GM19397 (cell line): ENCODE results near the gene SULF2.

Experiments
- ATAC-seq: cut with Tn5 transposase; IDR thresholded peaks from one replicate; pipeline ENCODE4 v1.9.1; 2021; ENCODE audit warnings: mild to moderate bottlenecking, moderate library complexity; ENCODE audit not compliant: unreplicated experiment

Gene SULF2

DNA sequence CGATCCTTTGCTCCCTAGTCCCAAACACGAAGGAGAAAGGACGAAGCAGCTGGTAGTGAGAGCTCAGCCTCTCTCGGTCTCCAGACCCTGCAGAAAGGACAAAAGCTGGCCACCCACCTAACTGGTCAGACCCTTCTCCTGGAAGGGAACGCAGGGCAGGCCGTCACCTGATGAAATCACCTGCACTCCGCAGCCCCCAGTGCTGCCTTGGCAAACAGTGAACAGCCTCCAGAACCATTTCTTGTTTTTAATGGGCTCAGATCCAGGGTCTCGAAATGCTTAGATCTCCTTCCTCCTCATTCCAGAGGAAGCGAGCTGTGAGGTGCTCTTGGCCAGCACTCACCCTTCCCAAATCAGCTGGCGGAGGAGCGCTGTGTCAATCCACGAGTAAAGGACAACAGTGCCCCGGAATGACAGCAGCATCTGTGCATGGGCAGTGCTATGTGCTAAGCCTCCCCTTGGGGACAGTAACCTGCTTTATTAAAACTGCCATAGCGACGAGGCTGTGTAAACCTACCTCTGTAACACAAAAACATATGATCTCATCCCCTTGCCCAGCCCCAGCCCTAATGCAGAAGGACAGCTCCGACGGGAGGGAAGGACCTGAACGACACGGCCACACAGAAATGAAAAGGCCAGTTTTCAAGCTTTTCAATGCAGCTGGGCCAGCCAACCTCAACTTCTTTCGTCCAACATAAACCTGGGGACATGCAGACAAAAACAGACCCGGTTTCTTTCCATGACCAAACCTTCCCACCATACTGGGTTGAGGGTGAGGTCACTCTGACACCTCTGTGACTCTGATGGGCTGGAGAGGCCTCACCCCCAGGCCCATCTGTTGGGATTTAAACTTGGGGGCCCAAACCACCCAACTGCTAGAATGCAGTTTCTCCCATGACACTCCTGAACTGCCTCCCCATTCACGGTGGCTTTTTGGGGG lies 43.3 kb downstream of the SULF2 start:
- ATAC-seq: no peak

DNA sequence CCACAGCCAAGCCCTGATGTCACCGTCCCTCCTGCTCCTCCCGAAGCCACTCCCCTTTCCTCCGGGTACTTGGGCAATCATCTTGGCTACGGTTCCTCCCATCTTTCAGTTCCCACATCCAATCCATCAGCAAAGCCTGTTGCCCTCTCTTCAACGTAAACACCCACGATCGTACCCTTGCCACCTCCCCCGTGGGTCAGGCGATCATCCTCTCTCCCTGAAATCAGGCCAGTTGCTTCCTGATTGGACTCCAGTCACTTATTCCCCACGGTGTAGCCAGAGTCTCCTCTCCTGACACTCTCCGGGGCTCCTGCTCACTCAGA lies 44.5 kb downstream of the SULF2 start:
- no peak for ATAC-seq

DNA sequence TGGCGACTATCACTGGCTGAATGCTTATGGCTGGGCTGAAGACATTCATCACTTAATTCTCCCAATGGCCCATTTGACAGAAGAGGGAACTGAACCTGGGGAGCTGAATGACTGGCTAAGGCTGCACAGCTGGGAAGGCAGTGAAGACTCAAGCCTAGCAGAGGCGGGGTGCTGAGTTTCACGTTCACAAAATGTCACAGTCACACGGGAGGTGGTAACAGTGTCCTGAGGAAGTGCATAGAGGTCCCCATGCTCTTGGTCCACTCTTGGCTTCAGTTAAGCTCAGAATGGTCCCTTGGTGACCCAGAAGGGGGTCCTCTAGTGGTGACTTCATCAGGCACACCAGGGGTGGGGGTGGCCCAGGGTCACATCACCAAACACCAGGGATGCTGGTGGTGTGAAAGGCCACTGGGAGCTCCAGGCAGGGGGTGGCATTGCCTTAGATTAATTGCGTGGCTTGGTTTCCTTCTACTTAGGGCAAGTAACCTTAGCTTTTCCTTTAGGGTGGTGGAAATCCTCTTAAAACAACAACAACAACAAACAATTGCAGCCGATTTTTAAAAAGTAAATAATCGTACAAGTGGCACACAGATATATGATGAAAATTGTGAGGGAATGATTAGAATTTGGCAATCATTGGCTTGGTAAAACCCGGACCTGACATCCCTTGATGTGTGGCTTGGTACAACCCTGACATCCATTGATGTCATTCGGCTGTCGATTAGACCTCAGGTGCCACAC lies 45.0 kb downstream of the SULF2 start:
- no peak for ATAC-seq

DNA sequence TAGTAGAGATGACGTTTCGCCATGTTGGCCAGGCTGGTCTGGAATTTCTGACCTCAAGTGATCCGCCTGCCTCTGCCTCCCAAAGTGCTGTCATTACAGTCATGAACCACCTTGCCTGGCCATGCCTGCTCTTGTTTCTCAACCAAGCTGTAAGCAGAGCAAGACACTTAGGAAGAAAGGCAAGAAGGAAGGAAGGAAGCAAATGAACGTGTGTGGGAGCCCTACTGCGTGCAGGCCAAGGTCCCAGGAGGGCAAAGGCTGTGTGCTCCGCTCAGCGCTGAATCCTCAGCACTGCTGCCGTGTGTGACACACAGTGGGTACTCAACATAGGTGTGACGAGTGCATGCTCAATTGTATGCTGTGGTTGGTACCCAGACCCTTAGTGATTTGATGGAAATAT lies 47.4 kb downstream of the SULF2 start:
- ATAC-seq: no peak

DNA sequence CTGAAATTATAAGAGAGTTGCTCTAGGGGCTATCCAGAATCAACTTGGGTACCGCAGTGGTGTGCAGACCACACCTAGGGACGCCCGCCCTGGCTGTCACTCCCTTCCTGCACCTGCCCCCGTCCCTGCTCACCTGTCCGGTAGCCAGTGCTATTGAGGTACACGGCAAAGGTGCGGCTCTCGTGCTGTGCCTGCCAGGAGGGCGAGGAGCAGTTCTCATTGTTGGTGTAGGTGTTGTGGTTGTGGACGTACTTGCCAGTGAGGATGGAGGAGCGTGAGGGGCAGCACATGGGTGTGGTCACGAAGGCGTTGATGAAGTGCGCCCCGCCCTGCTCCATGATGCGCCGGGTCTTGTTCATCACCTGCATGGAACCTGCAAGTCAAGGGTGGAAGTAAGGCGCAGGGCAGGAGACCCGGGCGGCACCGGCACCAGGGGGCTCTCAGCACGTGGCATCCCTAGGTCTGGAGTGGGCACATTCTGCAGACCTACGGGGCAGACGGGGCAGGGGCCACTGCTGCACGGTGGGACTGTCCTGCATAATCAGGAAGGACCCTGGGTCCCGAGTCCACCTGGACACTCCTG lies 48.6 kb downstream of the SULF2 start:
- no peak for ATAC-seq

DNA sequence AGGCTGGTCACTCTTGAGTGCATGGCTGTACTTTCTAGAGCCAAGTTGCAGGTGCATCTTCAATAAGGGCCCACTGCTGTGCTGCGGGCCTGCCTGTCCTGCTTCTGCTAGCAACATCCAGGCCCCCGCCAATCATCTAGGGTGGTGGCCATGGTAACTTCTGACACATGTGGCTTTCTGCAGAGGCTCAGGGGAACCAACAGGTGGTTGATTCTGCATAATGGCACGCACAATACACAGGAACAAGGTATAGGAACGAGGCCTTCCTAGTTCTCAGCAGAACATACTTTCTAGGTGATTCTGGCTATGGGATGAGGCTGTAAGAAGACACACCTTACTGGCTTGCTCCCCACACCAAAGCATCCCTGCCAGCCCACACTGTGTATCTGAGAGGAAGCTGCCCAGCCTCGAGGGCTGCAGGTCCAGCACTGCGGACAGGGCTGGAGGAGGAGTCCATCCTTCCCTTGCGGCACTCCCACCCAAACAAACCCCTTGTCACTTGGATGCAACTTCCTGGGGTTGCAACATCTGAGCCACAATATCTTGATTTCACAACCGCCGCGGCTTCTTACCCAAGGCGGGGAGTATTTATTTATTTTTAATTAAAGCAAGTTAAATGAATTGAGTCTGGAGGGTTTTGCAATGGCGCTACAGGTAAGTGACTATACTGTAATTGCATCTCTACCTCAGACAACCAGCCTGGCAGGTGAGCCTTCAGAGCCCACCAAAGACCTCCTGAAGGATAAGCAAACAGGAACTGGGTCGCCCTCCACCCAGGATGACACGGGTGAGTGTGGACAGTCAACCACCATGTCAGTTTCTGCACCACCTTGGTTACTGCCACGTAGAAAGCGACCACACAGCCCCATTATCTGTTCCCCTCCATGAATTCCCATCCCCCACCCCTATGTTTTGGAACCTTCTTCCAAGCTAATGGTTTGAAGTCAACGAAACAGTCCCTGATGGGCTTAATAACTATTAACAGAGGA lies 49.6 kb downstream of the SULF2 start:
- ATAC-seq: no peak

DNA sequence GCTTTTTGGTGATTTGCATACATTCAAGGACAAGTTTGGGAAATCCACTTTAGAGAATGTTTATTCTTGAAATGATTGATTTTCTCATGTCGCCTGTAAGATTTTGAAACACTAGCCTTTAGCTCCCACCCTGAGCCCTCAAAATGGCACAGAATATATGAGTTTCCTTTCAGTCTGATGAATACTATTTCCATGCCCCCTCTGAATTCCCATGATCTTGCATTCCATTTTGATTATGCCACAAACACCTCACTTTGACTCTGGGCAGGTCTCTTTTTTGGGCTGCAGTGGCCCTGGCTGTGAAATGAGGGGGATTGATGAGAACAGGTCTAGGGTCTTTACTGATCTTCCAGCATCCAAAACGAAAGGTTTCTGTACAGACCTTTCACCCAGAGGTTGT lies 50.4 kb downstream of the SULF2 start:
- ATAC-seq: no peak

DNA sequence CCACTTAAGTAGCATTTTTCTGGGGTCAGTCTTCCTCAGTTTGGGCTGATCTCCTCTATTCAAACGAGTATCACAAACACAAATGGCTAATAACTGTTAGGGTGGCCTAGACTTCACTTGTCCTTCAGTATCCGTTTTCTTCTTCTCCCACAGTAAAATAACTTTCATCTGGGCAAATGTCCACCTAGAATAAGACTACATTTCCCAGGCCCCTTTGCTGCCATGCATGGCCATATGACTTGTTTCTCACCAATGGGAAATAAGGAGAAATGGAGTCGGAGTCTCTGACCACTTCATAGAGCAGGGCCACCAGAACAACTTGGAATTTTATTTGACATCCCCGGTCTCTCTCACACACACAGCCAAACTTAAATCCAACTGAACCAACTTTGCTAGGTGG lies 51.4 kb downstream of the SULF2 start:
- no peak for ATAC-seq

DNA sequence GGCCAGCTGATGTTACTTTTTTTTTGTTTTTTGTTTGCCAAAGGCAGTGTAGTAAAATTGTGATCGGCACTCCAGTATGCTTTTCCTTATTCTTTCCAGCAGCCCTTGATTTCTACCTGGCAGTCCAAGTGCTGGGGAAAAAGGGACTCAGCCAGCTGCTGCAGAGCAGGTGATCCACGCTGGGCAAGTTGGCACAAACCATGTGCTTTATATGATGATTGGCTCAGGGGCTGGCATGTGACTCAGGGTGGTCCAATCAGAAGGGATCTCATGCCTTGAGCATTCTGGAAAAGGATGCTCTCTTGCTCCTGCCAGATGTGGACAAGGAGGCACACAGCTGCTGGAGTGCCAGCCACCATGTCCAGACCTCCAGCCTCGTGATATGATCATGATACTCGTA lies 54.5 kb downstream of the SULF2 start:
- no peak for ATAC-seq

DNA sequence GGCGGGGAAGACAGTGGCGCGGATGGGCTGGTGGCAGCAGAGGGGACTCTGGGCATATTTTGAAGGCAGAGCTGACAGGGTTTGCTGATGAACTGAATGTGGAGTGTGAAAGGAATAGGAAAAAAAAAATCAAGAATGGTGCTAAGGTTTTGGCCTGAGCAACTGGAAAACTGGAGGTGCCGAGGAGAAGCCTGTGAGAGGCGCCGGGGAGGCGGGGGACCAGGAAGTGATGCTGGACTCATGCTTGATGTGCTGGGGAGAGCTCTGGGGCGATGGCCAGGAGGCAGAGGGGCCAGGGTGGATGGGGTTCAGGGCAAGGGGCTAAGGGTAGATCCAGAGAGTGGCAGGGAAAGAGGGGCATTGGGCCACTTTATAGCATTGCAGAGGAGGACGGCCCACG lies 55.8 kb downstream of the SULF2 start:
- ATAC-seq: no peak

DNA sequence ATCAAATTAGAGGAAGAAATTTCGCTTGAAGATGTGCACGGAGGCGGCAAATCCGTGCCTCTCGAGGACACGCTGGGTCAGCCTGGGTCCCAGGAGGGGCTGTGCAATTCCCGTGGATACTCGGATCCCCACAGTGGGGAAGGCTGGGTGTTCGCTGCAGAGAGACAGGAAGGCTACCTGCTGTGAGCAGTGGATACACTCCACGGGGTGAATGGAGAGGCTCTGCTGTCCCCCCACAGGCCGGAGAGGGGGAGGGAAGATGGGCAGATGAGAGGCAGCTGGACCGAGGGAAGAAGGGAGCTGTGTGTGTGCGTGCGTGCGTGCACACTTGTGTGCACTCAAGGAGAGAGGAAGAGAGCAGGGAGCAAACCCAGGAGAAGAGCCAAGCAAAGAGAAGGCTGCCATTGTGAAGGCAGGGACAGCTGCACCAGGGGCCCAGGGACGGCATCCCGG lies 57.3 kb downstream of the SULF2 start:
- ATAC-seq: no peak

DNA sequence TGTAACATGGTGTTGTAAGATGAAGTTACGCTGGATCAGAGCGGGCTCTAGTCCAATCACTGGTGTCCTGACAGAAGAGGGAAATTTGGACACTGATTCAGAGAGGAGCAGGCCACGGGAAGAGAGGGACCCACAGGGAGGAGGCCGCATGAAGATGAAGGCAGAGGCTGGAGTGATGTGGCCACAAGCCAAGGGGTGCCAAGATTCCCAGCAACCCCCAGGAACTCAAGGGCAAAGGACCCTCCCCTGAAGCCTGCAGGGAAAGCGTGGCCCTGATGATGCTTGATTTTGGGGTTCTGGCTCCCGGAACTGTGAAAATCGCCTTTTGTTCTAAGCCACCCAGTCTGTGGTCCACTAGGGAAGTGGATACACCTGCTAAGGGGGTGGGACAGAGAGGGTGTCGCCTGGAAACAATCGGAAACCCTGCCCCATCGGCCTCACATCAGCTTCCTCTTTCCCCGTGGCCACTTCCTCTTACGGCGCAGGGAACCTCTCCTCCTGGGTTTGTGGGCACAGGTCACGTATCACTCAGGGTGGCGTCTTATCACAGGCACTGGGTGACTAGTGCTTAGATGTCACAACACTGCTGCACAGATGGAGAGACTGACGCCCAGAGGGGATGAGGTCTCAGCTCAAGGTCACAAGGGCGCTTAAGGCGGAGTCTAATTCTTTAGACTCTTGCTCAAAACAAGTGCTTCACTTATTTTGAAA lies 58.0 kb downstream of the SULF2 start:
- ATAC-seq: peak; percentile 58

DNA sequence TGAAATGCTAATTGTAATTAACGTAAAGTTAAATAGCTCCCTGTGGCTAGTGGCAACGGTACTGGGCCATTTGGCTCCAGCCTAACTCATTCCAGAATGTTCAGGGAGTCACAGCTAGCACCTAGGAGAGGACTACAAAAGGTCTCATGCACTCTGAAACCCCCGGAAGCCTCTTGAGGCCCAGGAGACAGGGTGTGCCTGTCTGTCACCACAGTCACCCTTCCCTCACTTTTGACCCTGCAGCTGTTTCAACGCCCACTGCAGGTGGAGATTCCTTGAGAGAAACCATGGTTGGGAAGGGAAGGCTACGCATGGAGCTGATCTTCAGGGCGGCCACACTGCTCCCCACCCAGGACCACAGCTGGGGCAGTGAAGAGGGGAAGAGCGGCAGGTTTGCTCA lies 58.6 kb downstream of the SULF2 start:
- ATAC-seq: no peak

DNA sequence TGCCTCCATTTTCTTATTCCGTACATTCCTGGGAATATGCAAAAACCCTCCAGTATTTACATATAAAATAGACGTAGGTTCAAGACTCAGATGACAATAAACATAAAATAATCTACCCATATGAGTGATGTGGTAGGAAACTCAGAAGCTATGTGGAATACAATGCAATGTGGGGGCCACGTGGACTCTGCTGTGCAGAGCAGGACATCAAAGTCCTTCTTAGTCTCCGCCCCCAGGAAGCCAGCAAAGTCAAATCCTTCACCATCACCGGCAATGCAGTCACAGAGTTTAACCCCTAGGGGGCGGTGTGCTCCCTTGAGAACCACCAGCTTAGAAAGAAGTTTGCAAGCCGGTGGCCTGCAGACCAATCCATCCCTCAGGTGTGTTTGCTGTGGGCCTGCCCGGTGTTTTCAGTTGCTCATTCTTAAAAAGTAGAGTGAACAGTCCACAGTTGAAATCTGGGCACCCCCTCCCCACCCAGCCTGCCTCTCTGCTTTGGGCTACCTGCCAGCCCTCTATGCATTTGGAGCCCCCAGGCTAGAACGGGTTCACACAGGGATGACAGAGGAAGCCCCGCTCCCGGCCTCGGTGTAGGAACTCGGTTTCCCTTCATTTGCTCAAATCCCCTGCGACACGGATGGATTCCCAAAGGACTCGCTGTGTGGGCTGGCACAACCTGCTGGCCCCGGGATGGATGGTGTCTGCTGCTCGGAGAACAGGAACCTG lies 59.9 kb downstream of the SULF2 start:
- no peak for ATAC-seq

DNA sequence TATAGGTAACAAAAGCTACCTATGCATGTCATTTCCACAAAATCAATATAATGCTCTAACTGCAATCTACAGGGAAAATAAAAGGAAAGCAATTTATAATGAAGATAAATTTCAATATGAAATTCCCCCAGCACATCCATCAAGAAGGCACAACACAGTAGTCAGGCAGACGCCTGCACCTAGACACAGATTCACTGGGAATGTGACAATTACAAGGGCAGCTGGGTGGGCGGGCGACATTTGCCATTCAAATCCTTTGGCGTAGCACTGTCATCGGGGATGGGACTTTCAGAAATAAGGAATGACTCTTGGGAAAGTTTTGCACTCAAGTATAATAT lies 60.4 kb downstream of the SULF2 start:
- no peak for ATAC-seq

DNA sequence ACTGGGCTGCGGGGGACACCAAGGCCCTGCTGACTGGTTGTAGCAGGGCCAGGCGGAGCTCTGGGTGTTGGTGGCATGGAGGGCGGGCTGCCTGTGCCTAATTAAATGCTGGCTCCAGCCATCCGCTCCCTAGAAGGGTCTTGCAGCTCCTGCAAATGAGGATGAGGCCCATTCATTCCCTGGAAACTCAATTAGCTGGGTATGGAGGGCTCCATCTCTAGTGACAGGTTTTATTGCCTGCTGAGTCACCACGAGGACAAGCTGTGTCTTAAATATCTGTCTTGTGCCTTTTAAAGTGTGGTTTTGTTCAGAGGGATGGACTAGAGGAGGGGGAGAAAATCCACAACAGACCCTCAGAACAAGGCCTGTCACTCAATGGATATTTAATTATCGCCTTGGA lies 60.9 kb downstream of the SULF2 start:
- no peak for ATAC-seq

DNA sequence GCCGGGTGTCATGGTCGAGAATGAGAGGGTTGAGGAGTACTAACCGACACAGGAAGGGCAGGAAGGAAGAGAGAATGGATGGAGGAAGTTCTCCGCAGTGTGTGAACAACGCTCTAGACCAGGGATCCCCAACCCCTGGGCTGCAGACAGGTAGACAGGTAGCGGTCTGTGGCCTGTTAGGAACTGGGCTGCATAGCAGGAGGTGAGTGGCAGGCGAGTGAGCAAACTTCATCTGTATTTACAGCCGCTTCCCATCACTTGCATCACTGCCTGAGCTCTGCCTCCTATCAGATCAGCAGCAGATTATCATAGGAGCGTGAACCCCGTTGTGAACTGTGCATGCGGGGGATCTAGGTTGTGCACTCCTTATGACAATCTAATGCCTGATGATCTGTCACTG lies 62.0 kb downstream of the SULF2 start:
- ATAC-seq: no peak

DNA sequence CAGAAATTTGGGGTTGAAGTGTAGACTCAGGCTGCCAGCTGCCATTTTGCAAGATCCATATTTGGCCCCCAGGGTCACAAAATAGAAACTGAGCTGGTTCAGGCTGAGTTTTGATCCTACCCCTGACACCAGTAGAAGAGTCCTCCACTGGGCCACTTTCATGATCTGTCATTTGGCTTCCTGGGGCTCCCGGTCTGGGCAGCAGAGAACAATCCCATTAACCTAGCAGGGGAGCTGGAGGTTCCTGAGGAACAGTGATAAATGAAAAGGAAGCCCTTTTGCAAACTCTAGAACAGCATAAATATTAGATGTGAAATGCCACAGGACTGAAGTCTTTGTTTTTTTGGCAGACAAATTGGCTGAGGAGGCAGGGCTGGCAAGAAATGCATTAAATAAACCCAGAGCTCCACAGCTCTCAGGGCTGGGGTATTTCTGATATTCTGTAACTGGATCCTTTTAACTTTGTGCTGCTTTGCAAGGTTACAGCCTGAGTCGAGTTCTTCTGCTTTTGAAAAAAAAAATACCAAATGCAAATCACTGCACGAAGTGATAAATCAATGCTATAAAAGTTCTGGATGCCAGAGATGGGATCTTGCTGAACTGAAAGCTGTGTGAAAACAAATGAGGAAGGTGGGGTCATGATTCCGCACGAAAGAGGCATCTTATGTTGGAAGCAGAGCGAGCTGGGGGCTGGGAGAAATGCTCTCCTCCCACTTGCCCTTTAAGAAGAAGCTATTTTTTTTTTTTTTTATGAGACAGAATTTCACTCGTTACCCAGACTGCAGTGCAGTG lies 64.4 kb downstream of the SULF2 start:
- no peak for ATAC-seq

DNA sequence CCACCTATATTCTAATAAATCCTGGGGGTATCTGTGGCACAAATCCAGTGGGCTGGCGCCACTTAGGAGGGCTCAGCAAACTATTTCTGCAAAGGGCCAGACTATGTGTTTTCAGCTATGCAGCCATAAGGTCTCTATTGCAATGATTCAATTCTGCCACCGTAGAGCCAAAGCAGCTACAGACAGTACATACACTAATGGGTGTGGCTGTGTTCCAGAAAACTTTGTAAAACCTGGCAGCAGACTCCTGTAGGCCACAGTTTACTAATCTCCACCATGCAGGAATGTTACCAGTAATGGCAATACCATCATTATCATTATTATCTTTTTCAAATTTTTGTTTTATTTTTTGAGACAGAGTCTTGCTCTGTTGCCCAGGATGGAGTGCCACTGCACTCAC lies 65.7 kb downstream of the SULF2 start:
- ATAC-seq: no peak
